K562 (cell line): ENCODE measurements around the gene FRMD7. TPM values are rescaled to one million over a fixed set of nuclear protein-coding genes. Genes with fewer than 3 reads are reported as not detected.

Source experiments
- ATAC-seq: fragments of 200-7000 bp; cut with Tn5 transposase; 3 replicates; pipeline ENCODE4 v1.9.1; 2020; ENCODE audit warnings: moderate library complexity
- BruUV-seq: library from RNA; stranded (reverse); fragments of 400-500 nt; replicated peaks from 2 replicates; lab custom pipeline; 2021; lab: Mats Ljungman, UMichigan
- CTCF ChIA-PET: fragments of 300-600 bp; formaldehyde crosslinking; extraction: SDS; loops from one replicate; lab custom pipeline; 2021; ENCODE audit warnings: low intra/inter-chr PET ratio; lab: Yijun Ruan, JAX
- POLR2A ChIA-PET: fragments of 300-600, 350-650 bp; sonication (Branson Sonifier 250); formaldehyde crosslinking; extraction: SDS; loops from one replicate; lab custom pipeline; 2021; ENCODE audit warnings: antibody characterized with exemption, inconsistent platforms; lab: Yijun Ruan, JAX
- DNase-seq, 4 experiments: peaks; one replicate each; pipeline versions ENCODE4 v3.0.0 to v3.0.0-alpha.2; 2011 to 2018; ENCODE audit warnings: low spot score in 3 of 4, mixed read lengths in 3 of 4; ENCODE audit errors: extremely low read depth in 1 of 4
- FAIRE-seq: peaks from 2 replicates; lab custom pipeline; 2011; peaks lifted over from hg19 to GRCh38; lab: Jason Lieb, UNC
- H2AFZ ChIP-seq: 2 replicates; pipeline ENCODE4 v1.6.0; 2011; ENCODE audit warnings: low read depth, low read length, control low read depth, inconsistent platforms
- H3K27ac ChIP-seq: fragments of 200-600 bp; 3 replicates; pipeline ENCODE4 v1.8.0; 2011; ENCODE audit warnings: low read depth, mild to moderate bottlenecking, control low read depth, inconsistent platforms, low read length, moderate library complexity, mixed read lengths; ENCODE audit errors: extremely low read depth
- H3K27me3 ChIP-seq, 2 experiments: fragments of 300-600 bp in 1 of 2; 2 replicates in 1 of 2; 3 replicates in 1 of 2; pipeline versions ENCODE4 v1.6.0 to v1.8.0; 2011; ENCODE audit warnings: inconsistent platforms in 2 of 2, low read length in 2 of 2, mild to moderate bottlenecking in 1 of 2, mixed read lengths in 1 of 2, moderate library complexity in 1 of 2; ENCODE audit not compliant: control insufficient read depth in 2 of 2, insufficient read depth in 2 of 2
- H3K36me3 ChIP-seq: fragments of 300-600 bp; 3 replicates; pipeline ENCODE4 v1.8.0; 2011; ENCODE audit warnings: mild to moderate bottlenecking, low read length, inconsistent platforms; ENCODE audit not compliant: control insufficient read depth, insufficient read depth
- H3K4me1 ChIP-seq, 2 experiments: fragments of 200-600 bp in 1 of 2; replicated peaks in 1 of 2; 2 replicates in 1 of 2; 3 replicates in 1 of 2; pipeline versions ENCODE4 v1.5.1 to v1.8.0; 2011; ENCODE audit warnings: inconsistent platforms in 2 of 2, low read length in 2 of 2, mild to moderate bottlenecking in 1 of 2, mixed read lengths in 1 of 2, moderate library complexity in 1 of 2; ENCODE audit not compliant: control insufficient read depth in 2 of 2, insufficient read depth in 2 of 2
- H3K4me2 ChIP-seq: 2 replicates; pipeline ENCODE4 v1.6.1; 2011; ENCODE audit warnings: low read length, control low read depth, inconsistent platforms, mixed read lengths; ENCODE audit not compliant: insufficient read depth
- H3K4me3 ChIP-seq: fragments of 200-600 bp; sonication (generic), shearing (Covaris generic); 2 replicates; pipeline ENCODE4 v1.5.1; 2016; ENCODE audit warnings: control low read depth, inconsistent platforms
- H3K79me2 ChIP-seq: fragments of 200-600 bp; 3 replicates; pipeline ENCODE4 v1.8.0; 2011; ENCODE audit warnings: low read length, inconsistent platforms; ENCODE audit not compliant: control insufficient read depth, insufficient read depth
- H3K9ac ChIP-seq, 2 experiments: 2 replicates each; pipeline versions ENCODE4 v1.6.0 to v1.6.1; 2011; ENCODE audit warnings: low read depth in 2 of 2, low read length in 2 of 2, control low read depth in 1 of 2, inconsistent platforms in 1 of 2, mild to moderate bottlenecking in 1 of 2, mixed read lengths in 1 of 2; ENCODE audit not compliant: insufficient read depth in 1 of 2
- H3K9me1 ChIP-seq: one replicate; pipeline ENCODE4 v1.6.0; 2011; ENCODE audit warnings: inconsistent platforms, mild to moderate bottlenecking, low read length, moderate library complexity; ENCODE audit not compliant: control insufficient read depth, insufficient read depth
- H3K9me3 ChIP-seq: replicated peaks from 2 replicates; pipeline ENCODE4 v1.5.1; 2011; ENCODE audit warnings: low read depth, low read length, inconsistent platforms; ENCODE audit not compliant: control insufficient read depth, insufficient read depth
- H4K20me1 ChIP-seq: replicated peaks from 2 replicates; pipeline ENCODE4 v1.6.1; 2011; ENCODE audit warnings: low read length, inconsistent platforms, mixed read lengths; ENCODE audit not compliant: control insufficient read depth, insufficient read depth
- ATF1 ChIP-seq, 2 experiments: fragments of 450-650 bp in 1 of 2; IDR thresholded peaks; 2 replicates each; pipeline ENCODE4 v1.6.1; 2016; ENCODE audit warnings: missing compliant biosample characterization in 1 of 2, missing genetic modification characterization in 1 of 2
- CBX8 ChIP-seq: fragments of 200-600 bp; sonication (generic); IDR thresholded peaks from 2 replicates; pipeline ENCODE4 v1.6.1; 2012; ENCODE audit warnings: borderline replicate concordance, mixed run types, low read depth, mild to moderate bottlenecking, moderate library complexity, mixed read lengths, low read length, control low read depth, inconsistent platforms; ENCODE audit not compliant: poor library complexity, severe bottlenecking; ENCODE audit errors: extremely low read depth
- E2F4 ChIP-seq: sonication (generic); formaldehyde crosslinking; IDR thresholded peaks from 2 replicates; pipeline ENCODE4 v1.8.0; 2022; ENCODE audit warnings: mild to moderate bottlenecking, low read depth, missing genetic modification reagents
- FOSL1 ChIP-seq: fragments of 200-800 bp; sonication (Bioruptor generic); conservative IDR thresholded peaks from 2 replicates; pipeline ENCODE4 v1.6.1; 2016; ENCODE audit warnings: missing genetic modification characterization, missing compliant biosample characterization
- GATAD2B ChIP-seq: fragments of 450-650 bp; IDR thresholded peaks from 2 replicates; pipeline ENCODE4 v1.6.1; 2017; ENCODE audit warnings: mild to moderate bottlenecking, borderline replicate concordance
- HDGF ChIP-seq: fragments of 450-650 bp; IDR thresholded peaks from 2 replicates; pipeline ENCODE4 v1.6.1; 2016
- JUN ChIP-seq, 2 experiments: sonication (generic) in 1 of 2; formaldehyde crosslinking in 1 of 2; IDR thresholded peaks; 2 replicates each; pipeline versions ENCODE4 v1.6.1 to v1.8.0; 2012 to 2022; ENCODE audit warnings: borderline replicate concordance in 2 of 2, mild to moderate bottlenecking in 2 of 2, improper control_type of control experiment in 1 of 2, low read depth in 1 of 2, low read length in 1 of 2, missing genetic modification reagents in 1 of 2
- MAX ChIP-seq: sonication (generic); formaldehyde crosslinking; IDR thresholded peaks from 2 replicates; pipeline ENCODE4 v1.9.0; 2022; ENCODE audit warnings: mild to moderate bottlenecking, missing genetic modification reagents
- MTA1 ChIP-seq: fragments of 450-650 bp; IDR thresholded peaks from 2 replicates; pipeline ENCODE4 v1.6.1; 2017; ENCODE audit warnings: borderline replicate concordance
- NFIC ChIP-seq: fragments of 450-650 bp; IDR thresholded peaks from 2 replicates; pipeline ENCODE4 v1.6.1; 2017; ENCODE audit warnings: mild to moderate bottlenecking, inconsistent platforms
- NR2F6 ChIP-seq: fragments of 450-650 bp; formaldehyde crosslinking; IDR thresholded peaks from 2 replicates; pipeline ENCODE4 v1.4.0; 2020; ENCODE audit warnings: mild to moderate bottlenecking
- NR4A1 ChIP-seq, 2 experiments: fragments of 250-450 bp in 1 of 2; fragments of 450-650 bp in 1 of 2; sonication (Bioruptor Pico) in 1 of 2; IDR thresholded peaks; 2 replicates each; pipeline versions ENCODE4 v1.4.0 to v1.6.1; 2016 to 2020; ENCODE audit warnings: mild to moderate bottlenecking in 2 of 2, missing compliant biosample characterization in 1 of 2, missing genetic modification characterization in 1 of 2, moderate library complexity in 1 of 2
- PHTF2 ChIP-seq: fragments of 250-450 bp; sonication (Bioruptor Pico); IDR thresholded peaks from 2 replicates; pipeline ENCODE4 v1.5.0; 2021; ENCODE audit warnings: mild to moderate bottlenecking
- SIRT6 ChIP-seq: IDR thresholded peaks from one replicate; pipeline ENCODE4 v1.6.1; 2012; ENCODE audit warnings: low read depth, mild to moderate bottlenecking, control low read depth, inconsistent platforms, low read length, moderate library complexity
- SMARCA5 ChIP-seq: fragments of 450-650 bp; IDR thresholded peaks from 2 replicates; pipeline ENCODE4 v1.6.1; 2016
- TCFL5 ChIP-seq: fragments of 250-450 bp; sonication (Bioruptor Pico); conservative IDR thresholded peaks from 2 replicates; pipeline ENCODE4 v1.6.1; 2021; ENCODE audit warnings: mild to moderate bottlenecking, moderate library complexity, matching md5 sums
- ZNF143 ChIP-seq: sonication (generic); formaldehyde crosslinking; IDR thresholded peaks from 2 replicates; pipeline ENCODE4 v1.9.0; 2022; ENCODE audit warnings: mild to moderate bottlenecking, missing genetic modification reagents
- ZNF175 ChIP-seq: fragments of 200-800 bp; sonication (Bioruptor generic); IDR thresholded peaks from 2 replicates; pipeline ENCODE4 v1.6.1; 2016; ENCODE audit warnings: low read depth, mild to moderate bottlenecking, missing genetic modification characterization, missing compliant biosample characterization
- ZNF830 ChIP-seq: fragments of 250-450 bp; sonication (Bioruptor Pico); IDR thresholded peaks from 2 replicates; pipeline ENCODE4 v1.5.0; 2021; ENCODE audit warnings: mild to moderate bottlenecking
- WGBS: fragments of 100-300 bp; shearing (Covaris generic); methylation state at CpG from one replicate; pipeline ENCODE4 v1.1.6; 2016; ENCODE audit warnings: low coverage, mixed read lengths; ENCODE audit not compliant: insufficient coverage; ENCODE audit errors: missing lambda C conversion rate; 5-methylcytosine and 5-hydroxymethylcytosine counted together
- in situ Hi-C: fragments of 300-500 bp; cut with MboI; formaldehyde crosslinking; loops from 4 replicates; pipeline ENCODE4 v1.15.0; 2018; ENCODE audit warnings: inconsistent platforms, mixed read lengths
- intact Hi-C: fragments of 100-400 bp; cut with micrococcal nuclease; formaldehyde crosslinking; loops from 2 replicates; pipeline ENCODE4 v1.14.2; 2022
- polyA plus RNA-seq, 8 experiments: library from polyadenylated mRNA; depleted of rRNA in 4 of 8; stranded (reverse) in 5 of 8; unstranded in 3 of 8; fragments of >200 nt; fragmentation: Nextera tagmentation in 2 of 8; fragmentation: Illumina TruSeq in 1 of 8; extraction: Ambion mirVana in 2 of 8; extraction: Trizol in 1 of 8; gene quantifications; 2 replicates each; pipeline versions ENCODE4 v1.2.1 to v1.2.3, GENCODE V29; 2011 to 2014; ENCODE audit warnings: inconsistent platforms in 1 of 8, missing spikeins in 1 of 8
- total RNA-seq, 7 experiments: library from RNA; depleted of rRNA in 6 of 7; stranded (reverse); fragments of >200 nt in 6 of 7; fragmentation: Illumina TruSeq in 2 of 7; extraction: Trizol in 2 of 7; gene quantifications; 2 replicates each; pipeline versions ENCODE4 v1.2.1 to v1.2.3, GENCODE V29; 2011 to 2021; ENCODE audit warnings: low replicate concordance in 1 of 7

FRMD7 gene
- total and polyA plus RNA-seq, 9 of the 15 experiments (the other 6 are each of a cell fraction or from before 2014, with no cell fraction given) = 0.06 to 0.09 TPM; not detected in 7

GRCh38 chrX:132068405-132068804, 59.4 kb downstream of the FRMD7 start:
- no peak for FAIRE-seq
- TF ChIP-seq NR2F6 (CRISPR knock-in tag) (no peak), HDGF (no peak), TCFL5 (CRISPR knock-in tag) (no peak), SMARCA5 (no peak), GATAD2B (no peak), E2F4 (CRISPR knock-in tag) (no peak), MTA1 (no peak), ZNF830 (no peak), ATF1 (CRISPR knock-in tag; IDR thresholded peaks at IDR 0.05) (no peak), ATF1 (tag; IDR thresholded peaks at IDR 0.05) (no peak), CBX8 (no peak), NR4A1 (CRISPR knock-in tag; IDR thresholded peaks at IDR 0.05) (no peak), NR4A1 (tag; IDR thresholded peaks at IDR 0.05) (no peak), PHTF2 (CRISPR knock-in tag) (no peak), ZNF175 (no peak), SIRT6 (no peak), NFIC (no peak), ZNF143 (CRISPR knock-in tag) (no peak), FOSL1 (tag) (no peak), MAX (CRISPR knock-in tag) (no peak), JUN (IDR thresholded peaks at IDR 0.05; ENCODE audit: borderline replicate concordance, low read depth, low read length) (no peak), JUN (CRISPR knock-in tag; IDR thresholded peaks at IDR 0.05; ENCODE audit: borderline replicate concordance) (no peak)
- ChIA-PET POLR2A (no interaction called here), CTCF (no interaction called here)
- intact Hi-C loops = no loop called here
- H3K79me2 ChIP-seq = no peaks in the 10 kb centered on the region
- in situ Hi-C loops = no loop called here
- no peak overlapping the region for H2AFZ ChIP-seq
- H3K9ac ChIP-seq = no peak overlapping the region
- H3K36me3 ChIP-seq = peaks cover 77% of the 10 kb centered on the region
- DNase-seq = no peak
- H3K9me3 ChIP-seq = no peaks in the 10 kb centered on the region
- no peak overlapping the region for H3K27ac ChIP-seq
- ATAC-seq = no peak
- H3K4me2 ChIP-seq = no peak overlapping the region
- H3K9me1 ChIP-seq = no peaks in the 10 kb centered on the region
- no peaks in the 10 kb centered on the region for H3K27me3 ChIP-seq
- no TSS peak for BruUV-seq
- H3K4me1 ChIP-seq = no peaks in the 10 kb centered on the region
- H4K20me1 ChIP-seq = no peaks in the 10 kb centered on the region
- 75% methylated on average over 1 of the region's 1 CpG for WGBS
- H3K4me3 ChIP-seq = no peak overlapping the region
